GM19238 (cell line): Measurements from ENCODE around the gene ALPI.

Experiments
- DNase-seq: peaks from one replicate; pipeline ENCODE4 v3.0.0; 2011; ENCODE audit warnings: low spot score; ENCODE audit not compliant: insufficient read length

Gene ALPI

GRCh38 chr2:232460171-232460570 is 4.2 kb downstream of the ALPI start:
- no peak for DNase-seq

DNA sequence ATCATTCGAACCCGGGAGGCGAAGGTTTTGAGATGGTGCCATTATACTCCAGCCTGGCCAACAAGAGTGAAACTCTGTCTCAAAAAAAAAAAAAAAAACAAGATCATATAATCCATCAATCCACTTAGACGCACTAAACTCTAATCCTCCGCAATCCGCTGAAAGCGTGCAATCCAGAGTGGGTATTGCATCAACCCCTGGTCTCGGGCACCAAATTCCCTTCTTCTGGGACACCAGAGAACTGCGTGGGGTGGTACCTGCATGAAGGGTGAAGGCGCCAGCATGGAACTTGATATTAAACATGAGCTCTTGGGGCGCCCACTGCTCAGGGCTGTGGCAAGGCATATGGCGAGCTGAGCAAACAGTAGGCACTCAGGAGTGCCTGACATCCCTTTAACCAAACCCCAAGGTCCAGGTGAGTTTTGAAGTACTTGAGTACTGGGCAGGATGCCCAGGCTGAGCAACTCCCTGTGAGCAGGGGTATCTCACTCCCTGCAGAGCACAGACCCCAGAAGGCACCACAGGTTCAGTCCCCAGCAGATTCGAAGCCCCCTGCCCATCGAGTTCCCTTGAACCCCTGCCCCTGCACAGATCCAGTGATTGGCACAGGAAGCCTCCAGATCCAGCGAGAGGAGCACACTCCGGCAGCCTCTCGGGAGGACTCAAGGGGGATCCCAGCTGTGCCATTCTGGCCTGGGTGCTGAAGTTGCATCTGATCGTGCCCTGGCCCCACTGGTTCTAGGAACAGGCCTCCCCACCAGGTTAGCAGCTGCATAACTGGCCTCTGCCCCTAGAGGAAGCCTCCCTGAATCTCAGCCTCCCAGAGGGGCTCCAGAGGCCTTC is 8.0 kb downstream of the ALPI start:
- no peak for DNase-seq

GRCh38 chr2:232464544-232464885 is 8.6 kb downstream of the ALPI start:
- DNase-seq: no peak

GRCh38 chr2:232465061-232465460 is 9.1 kb downstream of the ALPI start:
- no peak for DNase-seq

DNA sequence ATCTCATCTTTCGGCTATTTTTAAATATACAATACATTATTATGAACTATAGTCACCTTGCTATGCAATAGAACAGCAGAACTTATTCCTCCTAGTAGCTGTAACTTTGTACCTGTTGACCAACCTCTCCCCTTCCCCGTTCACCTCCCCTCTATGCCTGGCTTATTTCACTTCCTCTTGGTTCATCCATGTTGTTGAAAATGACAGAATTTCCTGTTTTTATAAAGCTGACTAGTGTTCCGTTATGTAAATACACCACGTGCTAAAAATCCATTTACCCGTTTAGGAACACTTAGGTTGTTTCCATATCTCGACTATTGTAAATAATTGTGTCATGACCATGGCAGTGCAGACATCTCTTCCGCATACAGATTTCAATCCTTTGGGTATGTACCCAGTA is 10.3 kb downstream of the ALPI start:
- no peak for DNase-seq

DNA sequence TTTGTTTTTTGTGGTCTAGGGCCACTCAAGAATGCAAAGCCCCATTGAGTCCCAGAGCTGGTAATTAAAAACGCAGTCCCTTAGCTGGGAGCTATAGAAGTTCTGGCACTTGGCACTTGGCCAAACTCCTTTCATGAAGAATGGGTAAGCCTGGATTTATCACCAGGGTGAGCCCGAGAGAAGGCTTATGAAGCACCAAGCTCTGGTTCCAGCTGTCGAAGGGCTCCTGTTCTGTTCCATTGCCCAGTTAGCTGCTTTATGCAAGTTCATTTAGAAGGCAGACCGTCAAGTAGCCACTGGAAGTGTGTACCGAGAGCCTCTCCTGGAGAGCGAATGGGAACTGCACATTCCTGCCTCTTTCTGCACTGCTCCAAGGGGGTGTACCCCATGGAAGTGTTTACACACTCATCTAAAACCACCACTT is 17.5 kb downstream of the ALPI start:
- no peak for DNase-seq

- DNase-seq: no peak
These were observed 20.1 kb downstream of the ALPI start for GRCh38 chr2:232476045-232476444.

- no peak for DNase-seq
These were observed 20.8 kb downstream of the ALPI start for GRCh38 chr2:232476791-232477190.

- no peak for DNase-seq
These were observed 22.0 kb downstream of the ALPI start for GRCh38 chr2:232477751-232478510.

DNA sequence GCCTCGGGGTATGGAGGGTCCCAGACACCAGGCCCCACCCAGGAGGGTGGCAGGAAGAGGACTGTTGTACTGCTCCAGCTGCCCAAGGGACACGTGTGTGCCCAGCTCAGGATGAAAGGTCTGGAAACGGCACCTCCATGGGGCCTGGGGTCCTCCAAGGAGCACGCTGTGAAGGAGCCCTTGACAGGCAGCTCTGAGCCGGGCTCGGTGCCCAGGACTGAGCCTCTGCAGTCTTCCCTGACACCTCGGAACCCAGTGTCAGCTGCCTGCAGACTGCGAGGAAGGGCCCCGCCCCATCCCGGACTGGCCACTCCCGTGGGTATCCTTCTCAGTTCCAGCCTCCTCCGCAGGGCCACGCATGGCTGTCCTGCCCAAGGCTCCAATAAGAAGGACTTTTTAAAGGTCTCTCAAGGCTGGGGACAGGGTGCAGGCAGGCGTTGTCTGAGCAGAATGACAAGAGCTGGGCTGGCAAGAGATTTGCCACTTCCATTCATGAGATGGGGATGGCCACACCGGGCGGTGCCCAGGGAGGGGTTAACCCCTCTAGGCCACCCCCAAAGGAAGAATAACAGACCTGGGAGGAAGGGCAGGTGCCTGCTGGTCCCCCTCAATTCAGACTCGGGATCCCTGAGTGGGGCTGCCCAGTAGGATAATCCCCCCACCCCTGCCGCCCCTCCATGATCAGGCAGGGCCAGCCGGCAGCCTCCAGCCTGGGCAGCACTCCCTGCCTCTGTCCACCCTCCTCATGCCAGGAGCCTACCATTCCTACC is 22.8 kb downstream of the ALPI start:
- no peak for DNase-seq

- no peak for DNase-seq
These were observed 23.6 kb downstream of the ALPI start for GRCh38 chr2:232479341-232480200.

DNA sequence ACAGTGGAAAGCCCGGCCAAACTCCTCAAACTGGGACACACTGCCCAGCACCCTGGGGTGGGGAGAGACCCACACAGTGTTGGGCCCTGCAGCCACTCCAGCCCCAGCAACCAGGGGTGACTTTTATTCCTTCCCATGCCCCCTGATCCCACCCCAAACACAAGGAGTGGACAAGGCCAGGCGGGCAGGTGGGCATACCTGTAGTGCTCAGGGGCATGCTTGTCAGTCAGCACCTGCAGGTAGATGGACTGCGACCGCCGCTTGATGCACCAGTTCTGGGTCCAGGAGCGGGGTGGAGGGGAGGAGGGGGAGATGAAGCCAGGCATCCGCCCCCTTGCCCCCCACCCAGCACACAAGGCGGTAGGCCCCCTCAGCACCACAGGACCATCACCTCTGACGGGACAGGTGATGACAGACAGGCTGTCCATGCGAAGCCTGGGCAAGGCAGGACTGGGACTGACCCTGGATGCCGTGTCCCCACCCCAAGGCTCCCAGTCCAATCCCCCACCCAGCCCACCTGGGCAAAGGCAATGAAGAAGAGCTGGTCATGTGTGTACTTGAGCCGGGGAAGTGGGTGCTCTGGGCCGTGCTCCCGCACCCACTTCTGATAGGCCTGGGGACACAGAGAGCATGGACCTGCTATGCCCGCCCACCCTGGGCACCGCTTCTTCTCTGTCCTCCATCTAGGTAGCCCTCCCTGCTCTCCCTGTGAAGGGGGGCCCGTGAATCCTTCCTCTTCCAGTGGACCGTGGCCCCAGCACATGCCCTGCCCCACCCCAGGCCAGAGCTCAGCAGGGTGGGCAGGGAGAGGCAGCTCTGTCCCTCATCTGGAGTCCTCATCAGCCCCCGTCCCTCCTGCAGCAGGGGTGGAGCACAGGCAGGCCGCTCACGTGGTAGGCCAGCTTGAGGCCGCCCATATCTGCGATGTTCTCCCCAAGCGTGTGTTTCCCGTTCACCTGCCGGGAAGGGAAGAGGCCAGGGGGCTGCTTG is 24.5 kb downstream of the ALPI start:
- DNase-seq: no peak

DNA sequence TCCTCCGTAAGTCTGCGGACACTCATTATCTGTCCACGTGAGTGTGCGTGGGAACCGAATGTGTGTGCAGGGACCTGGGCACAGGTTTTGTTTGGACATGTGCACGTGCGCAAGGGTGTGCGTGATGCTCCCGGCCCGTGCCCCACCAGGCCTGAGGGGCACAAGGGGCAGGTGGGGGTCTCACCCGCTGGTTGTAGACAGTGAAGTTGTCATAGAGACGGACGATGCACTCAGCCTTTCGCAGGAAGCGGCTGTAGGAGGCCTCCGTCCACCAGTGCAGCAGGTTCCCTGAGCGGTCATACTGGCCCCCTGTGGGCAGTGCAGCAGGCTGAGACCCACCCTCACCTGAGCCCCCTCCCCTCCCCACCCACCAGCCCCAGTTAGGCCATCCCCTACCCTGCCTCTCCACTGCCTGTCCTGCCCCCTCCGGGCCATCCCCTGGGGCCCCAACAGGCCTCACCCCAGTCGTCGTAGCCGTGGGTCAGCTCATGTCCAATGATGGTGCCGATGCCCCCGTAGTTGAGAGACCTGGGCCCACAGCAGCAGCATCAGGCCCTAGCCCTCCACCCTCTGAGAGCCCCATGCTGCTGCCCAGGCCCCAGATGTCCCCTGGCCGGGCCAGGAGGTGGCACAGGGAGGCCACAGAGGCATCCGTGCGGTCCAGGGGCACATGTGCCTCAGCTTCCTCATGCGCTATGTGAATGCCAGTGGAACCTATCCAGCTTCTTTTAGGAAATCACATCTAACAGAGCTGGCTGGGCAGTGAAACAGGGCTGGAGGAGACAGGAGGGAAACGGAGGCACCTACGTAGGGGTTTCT is 25.6 kb downstream of the ALPI start:
- DNase-seq: no peak

DNA sequence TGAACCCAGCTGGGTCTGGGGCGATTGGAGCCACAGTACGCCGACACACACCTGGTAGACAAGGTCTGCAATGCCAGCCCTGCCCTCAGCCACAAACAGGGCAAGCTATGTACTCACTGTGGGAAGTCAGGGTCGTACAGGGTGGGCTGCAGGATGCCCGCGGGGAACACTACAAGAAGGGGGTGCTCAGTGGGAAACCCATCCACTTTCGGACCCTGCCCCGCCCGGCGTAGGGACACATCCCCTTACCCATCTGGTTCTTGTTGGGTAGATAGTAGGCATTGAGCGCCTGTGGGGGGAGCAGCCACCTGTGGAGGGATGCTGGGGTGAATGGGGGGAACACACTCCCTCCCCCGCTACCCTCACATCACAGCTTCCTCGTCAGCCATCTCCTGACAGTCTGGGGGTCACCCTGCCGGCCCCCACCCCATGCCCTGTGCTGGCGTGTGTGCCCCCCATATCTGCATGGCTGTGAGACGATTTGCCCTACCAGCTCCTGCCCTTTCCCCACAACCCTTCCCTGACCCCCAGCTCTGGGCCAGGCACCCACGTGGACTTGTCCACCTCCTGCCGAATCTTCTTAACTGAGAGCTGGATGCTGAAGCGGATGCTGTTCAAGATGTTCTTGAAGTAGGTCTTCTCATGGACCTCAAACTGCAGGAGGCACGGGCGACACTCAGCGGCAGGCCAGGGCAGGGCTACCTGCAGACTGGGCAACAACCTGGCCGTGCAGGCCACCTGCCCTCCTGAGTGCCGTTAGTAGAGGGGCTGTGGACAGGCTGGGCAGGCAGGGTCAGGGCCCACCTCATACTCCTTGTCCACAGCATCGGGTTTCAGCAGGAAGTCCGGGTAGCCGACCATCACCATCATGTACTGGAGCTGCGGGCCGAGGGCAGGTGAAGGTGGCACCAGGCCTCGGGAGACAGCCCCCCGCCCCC is 26.6 kb downstream of the ALPI start:
- no peak for DNase-seq

GRCh38 chr2:232483311-232483922 is 27.5 kb downstream of the ALPI start:
- DNase-seq: no peak

- no peak for DNase-seq
These were observed 28.1 kb downstream of the ALPI start for GRCh38 chr2:232483923-232484627.
